HL-60 (cell line): ENCODE measurements around the gene RNLS.

Experiments used
- CTCF ChIP-seq: IDR thresholded peaks from one replicate; pipeline ENCODE4 v1.5.1; 2011; ENCODE audit warnings: low read length, control low read depth, inconsistent platforms; ENCODE audit not compliant: insufficient read depth
- POLR2AphosphoS5 ChIP-seq: IDR thresholded peaks from 2 replicates; pipeline ENCODE4 v1.6.1; 2012; ENCODE audit warnings: low read depth
- SPI1 ChIP-seq: IDR thresholded peaks from 2 replicates; pipeline ENCODE4 v1.6.1; 2012; ENCODE audit warnings: low read depth, mild to moderate bottlenecking, borderline replicate concordance
- TF ChIP-seq, protein P1 (sequence below): IDR thresholded peaks from 2 replicates; pipeline ENCODE4 v1.6.1; 2012; ENCODE audit warnings: low read depth; ENCODE audit not compliant: insufficient replicate concordance

GRCh38 chr10:88594482-88594881 is 11.4 kb upstream of the RNLS start:
- TF ChIP-seq CTCF (no peak), POLR2AphosphoS5 (no peak), SPI1 (no peak)
- TF ChIP-seq, protein P1, sequence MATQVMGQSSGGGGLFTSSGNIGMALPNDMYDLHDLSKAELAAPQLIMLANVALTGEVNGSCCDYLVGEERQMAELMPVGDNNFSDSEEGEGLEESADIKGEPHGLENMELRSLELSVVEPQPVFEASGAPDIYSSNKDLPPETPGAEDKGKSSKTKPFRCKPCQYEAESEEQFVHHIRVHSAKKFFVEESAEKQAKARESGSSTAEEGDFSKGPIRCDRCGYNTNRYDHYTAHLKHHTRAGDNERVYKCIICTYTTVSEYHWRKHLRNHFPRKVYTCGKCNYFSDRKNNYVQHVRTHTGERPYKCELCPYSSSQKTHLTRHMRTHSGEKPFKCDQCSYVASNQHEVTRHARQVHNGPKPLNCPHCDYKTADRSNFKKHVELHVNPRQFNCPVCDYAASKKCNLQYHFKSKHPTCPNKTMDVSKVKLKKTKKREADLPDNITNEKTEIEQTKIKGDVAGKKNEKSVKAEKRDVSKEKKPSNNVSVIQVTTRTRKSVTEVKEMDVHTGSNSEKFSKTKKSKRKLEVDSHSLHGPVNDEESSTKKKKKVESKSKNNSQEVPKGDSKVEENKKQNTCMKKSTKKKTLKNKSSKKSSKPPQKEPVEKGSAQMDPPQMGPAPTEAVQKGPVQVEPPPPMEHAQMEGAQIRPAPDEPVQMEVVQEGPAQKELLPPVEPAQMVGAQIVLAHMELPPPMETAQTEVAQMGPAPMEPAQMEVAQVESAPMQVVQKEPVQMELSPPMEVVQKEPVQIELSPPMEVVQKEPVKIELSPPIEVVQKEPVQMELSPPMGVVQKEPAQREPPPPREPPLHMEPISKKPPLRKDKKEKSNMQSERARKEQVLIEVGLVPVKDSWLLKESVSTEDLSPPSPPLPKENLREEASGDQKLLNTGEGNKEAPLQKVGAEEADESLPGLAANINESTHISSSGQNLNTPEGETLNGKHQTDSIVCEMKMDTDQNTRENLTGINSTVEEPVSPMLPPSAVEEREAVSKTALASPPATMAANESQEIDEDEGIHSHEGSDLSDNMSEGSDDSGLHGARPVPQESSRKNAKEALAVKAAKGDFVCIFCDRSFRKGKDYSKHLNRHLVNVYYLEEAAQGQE = no peak
